22Rv1 (cell line): ENCODE results near the gene GEMIN7.
A peak's percentile ranks its signal among the peaks of the same experiment; 100 is the strongest.

ENCODE experiments used
- H3K27ac ChIP-seq: fragments of 450-650 bp; 2 replicates; pipeline ENCODE4 v1.5.1; 2017
- ZFX ChIP-seq: fragments of 450-650 bp; IDR thresholded peaks from 2 replicates; pipeline ENCODE4 v1.6.1; 2017; ENCODE audit warnings: antibody characterized with exemption, borderline replicate concordance
- TF ChIP-seq, protein P1 (sequence below): fragments of 450-650 bp; IDR thresholded peaks from 2 replicates; pipeline ENCODE4 v1.5.1; 2017; ENCODE audit warnings: mild to moderate bottlenecking

GEMIN7 gene

DNA sequence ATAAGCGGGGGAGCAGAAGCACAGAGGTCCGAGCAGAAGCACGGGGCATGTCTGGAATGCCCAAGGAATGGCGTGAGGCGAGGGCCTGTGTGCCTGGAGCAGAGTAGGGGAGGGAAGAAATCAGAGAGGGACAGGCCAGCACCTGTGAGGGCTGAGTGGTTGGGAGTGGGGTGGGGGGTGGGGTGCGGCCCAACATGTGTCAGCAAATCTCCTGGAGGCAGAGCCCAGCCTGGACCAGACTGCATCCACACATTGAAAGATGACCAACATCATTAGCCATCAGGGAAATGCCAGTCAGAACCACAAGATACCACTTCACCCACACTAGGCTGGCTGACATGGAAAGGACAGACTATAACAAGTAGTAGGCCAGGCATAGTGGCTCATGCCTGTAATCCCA lies 29.0 kb upstream of the GEMIN7 start:
- no peak overlapping the region for H3K27ac ChIP-seq

DNA sequence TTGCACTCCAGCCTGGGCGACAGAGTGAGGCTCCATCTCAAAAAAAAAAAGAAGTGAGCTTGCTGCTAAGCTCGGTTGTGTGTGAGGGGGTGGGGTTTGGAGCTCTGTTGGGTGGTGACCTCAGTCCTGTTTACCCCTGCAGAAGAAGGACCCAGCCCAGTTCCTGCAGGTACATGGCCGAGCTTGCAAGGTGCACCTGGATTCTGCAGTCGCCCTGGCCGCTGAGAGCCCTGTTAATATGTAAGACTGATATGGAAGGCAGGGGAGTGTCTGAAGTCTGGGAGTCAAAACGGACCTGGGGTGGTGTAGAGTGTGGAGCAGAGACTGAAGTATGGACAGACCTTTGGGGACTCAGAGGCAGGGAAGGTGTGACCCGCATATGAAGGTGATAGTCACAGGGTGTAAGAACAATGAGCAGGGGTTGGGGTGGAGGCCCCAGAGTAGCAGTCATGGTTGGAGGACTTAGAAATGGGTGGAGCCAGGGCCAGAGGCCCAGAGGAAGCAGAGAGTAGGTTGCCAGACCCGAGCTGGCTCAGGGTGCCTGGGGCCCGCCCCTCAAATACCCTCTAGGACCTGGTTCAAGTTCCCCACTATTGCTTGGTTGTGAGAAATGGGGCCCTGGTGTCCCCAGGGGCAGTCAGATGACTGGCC lies 27.0 kb upstream of the GEMIN7 start:
- H3K27ac ChIP-seq = no peak overlapping the region

More for the DNA sequence above, 29.0 kb upstream of the GEMIN7 start:
- TF ChIP-seq, protein P1, sequence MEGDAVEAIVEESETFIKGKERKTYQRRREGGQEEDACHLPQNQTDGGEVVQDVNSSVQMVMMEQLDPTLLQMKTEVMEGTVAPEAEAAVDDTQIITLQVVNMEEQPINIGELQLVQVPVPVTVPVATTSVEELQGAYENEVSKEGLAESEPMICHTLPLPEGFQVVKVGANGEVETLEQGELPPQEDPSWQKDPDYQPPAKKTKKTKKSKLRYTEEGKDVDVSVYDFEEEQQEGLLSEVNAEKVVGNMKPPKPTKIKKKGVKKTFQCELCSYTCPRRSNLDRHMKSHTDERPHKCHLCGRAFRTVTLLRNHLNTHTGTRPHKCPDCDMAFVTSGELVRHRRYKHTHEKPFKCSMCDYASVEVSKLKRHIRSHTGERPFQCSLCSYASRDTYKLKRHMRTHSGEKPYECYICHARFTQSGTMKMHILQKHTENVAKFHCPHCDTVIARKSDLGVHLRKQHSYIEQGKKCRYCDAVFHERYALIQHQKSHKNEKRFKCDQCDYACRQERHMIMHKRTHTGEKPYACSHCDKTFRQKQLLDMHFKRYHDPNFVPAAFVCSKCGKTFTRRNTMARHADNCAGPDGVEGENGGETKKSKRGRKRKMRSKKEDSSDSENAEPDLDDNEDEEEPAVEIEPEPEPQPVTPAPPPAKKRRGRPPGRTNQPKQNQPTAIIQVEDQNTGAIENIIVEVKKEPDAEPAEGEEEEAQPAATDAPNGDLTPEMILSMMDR = no peak
- no peak for TF ChIP-seq ZFX

GRCh38 chr19:45056831-45057230 lies 22.2 kb upstream of the GEMIN7 start:
- TF ChIP-seq ZFX = no peak
- TF ChIP-seq, protein P1 = no peak
- H3K27ac ChIP-seq = no peak overlapping the region

More for the DNA sequence above, 27.0 kb upstream of the GEMIN7 start:
- TF ChIP-seq ZFX = no peak
- TF ChIP-seq, protein P1 = no peak

DNA sequence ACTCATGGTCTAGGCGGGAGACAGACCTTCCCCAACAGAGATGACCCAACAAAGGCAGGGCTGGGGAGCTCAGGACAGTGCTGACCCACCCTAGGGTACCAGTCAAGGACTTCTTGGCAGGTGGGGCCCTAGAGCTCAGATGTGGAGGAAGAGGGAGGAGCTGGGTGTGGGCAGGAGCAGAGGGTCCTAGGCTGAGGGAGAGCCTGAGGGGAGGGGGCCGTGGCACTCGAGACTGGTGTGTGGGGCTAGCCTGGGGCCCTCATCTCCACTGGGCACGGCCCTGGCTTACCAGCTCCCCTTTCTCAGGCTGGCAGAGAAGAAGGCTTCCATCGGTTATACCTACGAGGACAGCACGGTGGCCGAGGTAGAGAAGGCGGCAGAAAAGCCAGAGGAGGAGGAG lies 21.6 kb upstream of the GEMIN7 start:
- H3K27ac ChIP-seq = no peak overlapping the region
- no peak for TF ChIP-seq ZFX
- TF ChIP-seq, protein P1 = no peak

DNA sequence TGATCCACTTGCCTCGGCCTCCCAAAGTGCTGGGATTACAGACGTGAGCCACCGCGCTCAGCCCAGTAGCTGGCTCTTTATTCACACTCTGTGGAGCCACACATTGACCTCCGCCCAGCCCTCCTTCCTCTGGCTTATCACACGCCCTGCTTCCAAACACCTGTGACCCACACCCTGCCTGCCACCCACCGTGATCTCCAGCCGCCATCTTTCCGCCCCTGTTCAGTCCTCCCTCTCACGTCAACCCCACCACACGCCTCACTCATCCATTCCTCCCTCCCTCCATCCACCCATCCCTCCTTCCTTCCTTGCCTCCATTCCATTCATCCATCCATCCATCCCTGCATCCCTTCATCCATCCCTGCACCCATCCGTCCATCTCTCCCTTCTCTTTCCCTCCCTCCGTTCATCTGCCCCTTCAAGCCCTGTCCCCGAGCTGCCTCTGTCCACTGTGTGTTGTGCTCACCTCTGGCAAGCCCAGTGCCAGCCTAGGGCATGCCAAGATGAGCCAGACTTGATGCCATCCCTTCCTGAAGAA lies 20.4 kb upstream of the GEMIN7 start:
- H3K27ac ChIP-seq = no peak overlapping the region
- TF ChIP-seq, protein P1 = no peak
- TF ChIP-seq ZFX = no peak

- TF ChIP-seq, protein P1 = peak; percentile 92
- TF ChIP-seq ZFX = no peak
- H3K27ac ChIP-seq = no peak overlapping the region
Observed at GRCh38 chr19:45059258-45059965, 19.6 kb upstream of the GEMIN7 start.

GRCh38 chr19:45061965-45062364 lies 17.1 kb upstream of the GEMIN7 start:
- H3K27ac ChIP-seq = no peak overlapping the region
- no peak for TF ChIP-seq ZFX
- TF ChIP-seq, protein P1 = no peak
